GM23338 (cell line): Measurements from ENCODE around the gene RTKN2. TPM values are rescaled to one million over a fixed set of nuclear protein-coding genes. Genes with fewer than 3 reads are reported as not detected.

Source experiments
- ATAC-seq: fragments of 200-7000 bp; cut with Tn5 transposase; 3 replicates; pipeline ENCODE4 v1.9.1; 2020
- DNase-seq: peaks from one replicate; pipeline ENCODE4 v3.0.0-alpha.2; 2015; ENCODE audit warnings: low spot score
- H2AFZ ChIP-seq: fragments of 200-600 bp; sonication (generic); 2 replicates; pipeline ENCODE4 v1.8.0; 2016; ENCODE audit warnings: antibody characterized with exemption, mild to moderate bottlenecking, moderate library complexity
- H3F3A ChIP-seq: fragments of 200-600 bp; sonication (generic); replicated peaks from 2 replicates; pipeline ENCODE4 v1.8.0; 2017; ENCODE audit warnings: antibody characterized with exemption, mixed run types, low read depth
- H3K27ac ChIP-seq: fragments of 200-600 bp; sonication (generic); 2 replicates; pipeline ENCODE4 v1.6.1; 2016; ENCODE audit warnings: low read depth
- H3K27me3 ChIP-seq: fragments of 200-600 bp; sonication (generic); 2 replicates; pipeline ENCODE4 v1.8.0; 2016; ENCODE audit warnings: mild to moderate bottlenecking, mixed run types, moderate library complexity; ENCODE audit not compliant: insufficient read depth
- H3K36me3 ChIP-seq: fragments of 200-600 bp; sonication (generic); 2 replicates; pipeline ENCODE4 v1.8.0; 2016; ENCODE audit warnings: mild to moderate bottlenecking; ENCODE audit not compliant: insufficient read depth
- H3K4me1 ChIP-seq: fragments of 200-600 bp; sonication (generic); 2 replicates; pipeline ENCODE4 v1.8.0; 2016; ENCODE audit warnings: mild to moderate bottlenecking, moderate library complexity; ENCODE audit not compliant: insufficient read depth
- H3K4me2 ChIP-seq: fragments of 200-600 bp; sonication (generic); 2 replicates; pipeline ENCODE4 v1.7.1; 2017; ENCODE audit warnings: mixed run types
- H3K4me3 ChIP-seq: fragments of 200-600 bp; sonication (generic); 2 replicates; pipeline ENCODE4 v1.6.1; 2016; ENCODE audit warnings: mixed run types
- H3K79me2 ChIP-seq: fragments of 200-600 bp; sonication (generic); replicated peaks from 2 replicates; pipeline ENCODE4 v1.8.0; 2017; ENCODE audit warnings: mild to moderate bottlenecking; ENCODE audit not compliant: insufficient read depth
- H3K9me2 ChIP-seq: fragments of 200-600 bp; sonication (generic); 2 replicates; pipeline ENCODE4 v1.8.0; 2017; ENCODE audit not compliant: insufficient read depth
- H4K20me1 ChIP-seq: fragments of 200-600 bp; sonication (generic); replicated peaks from 2 replicates; pipeline ENCODE4 v1.8.0; 2017; ENCODE audit warnings: mild to moderate bottlenecking; ENCODE audit not compliant: insufficient read depth
- H3K27ac Mint-ChIP-seq: 2 replicates; pipeline ENCODE4 v1.8.0; 2020; ENCODE audit warnings: inconsistent platforms, mild to moderate bottlenecking, moderate library complexity, mixed read lengths
- H3K27me3 Mint-ChIP-seq: 3 replicates; pipeline ENCODE4 v1.8.0; 2022; ENCODE audit warnings: low read depth, mild to moderate bottlenecking, moderate library complexity, mixed read lengths, inconsistent platforms; ENCODE audit not compliant: insufficient read depth, poor library complexity
- H3K36me3 Mint-ChIP-seq: 3 replicates; pipeline ENCODE4 v1.8.0; 2021; ENCODE audit warnings: low read depth, mild to moderate bottlenecking, inconsistent platforms, moderate library complexity, mixed read lengths
- H3K4me1 Mint-ChIP-seq: 3 replicates; pipeline ENCODE4 v1.8.0; 2020; ENCODE audit warnings: mild to moderate bottlenecking, inconsistent platforms, mixed read lengths
- H3K4me3 Mint-ChIP-seq: 3 replicates; pipeline ENCODE4 v1.8.0; 2021; ENCODE audit warnings: moderate library complexity, mild to moderate bottlenecking, inconsistent platforms, mixed read lengths
- H3K9me3 Mint-ChIP-seq: 3 replicates; pipeline ENCODE4 v1.8.0; 2020; ENCODE audit warnings: moderate library complexity, mild to moderate bottlenecking, inconsistent platforms, mixed read lengths
- CREB1 ChIP-seq: fragments of 250-450 bp; sonication (Bioruptor Pico); IDR thresholded peaks from 2 replicates; pipeline ENCODE4 v1.5.0; 2020; ENCODE audit warnings: low read depth, mild to moderate bottlenecking, moderate library complexity
- EZH2 ChIP-seq: fragments of 200-600 bp; sonication (generic); IDR thresholded peaks from one replicate; pipeline ENCODE4 v1.8.0; 2017; ENCODE audit warnings: antibody characterized with exemption, mild to moderate bottlenecking, low read depth; ENCODE audit not compliant: unreplicated experiment
- EZH2phosphoT487 ChIP-seq: fragments of 200-600 bp; sonication (generic); IDR thresholded peaks from one replicate; pipeline ENCODE4 v1.8.1; 2018; ENCODE audit warnings: antibody characterized with exemption; ENCODE audit not compliant: unreplicated experiment
- JUNB ChIP-seq: IDR thresholded peaks from one replicate; pipeline ENCODE4 v1.6.1; 2016; ENCODE audit warnings: antibody characterized with exemption; ENCODE audit not compliant: unreplicated experiment
- NANOG ChIP-seq: IDR thresholded peaks from 2 replicates; pipeline ENCODE4 v1.6.1; 2016; ENCODE audit warnings: antibody characterized with exemption, borderline replicate concordance
- POLR2AphosphoS5 ChIP-seq: IDR thresholded peaks from 2 replicates; pipeline ENCODE4 v1.6.1; 2016; ENCODE audit warnings: antibody characterized with exemption, low read depth
- STAT1 ChIP-seq: IDR thresholded peaks from one replicate; pipeline ENCODE4 v1.6.1; 2016; ENCODE audit warnings: antibody characterized with exemption; ENCODE audit not compliant: unreplicated experiment
- ZNF114 ChIP-seq: fragments of 250-450 bp; sonication (Bioruptor Pico); IDR thresholded peaks from 2 replicates; pipeline ENCODE4 v1.5.0; 2020; ENCODE audit warnings: mild to moderate bottlenecking, moderate library complexity
- ZNF331 ChIP-seq: fragments of 250-450 bp; sonication (Bioruptor Pico); IDR thresholded peaks from 2 replicates; pipeline ENCODE4 v1.5.0; 2020; ENCODE audit warnings: low read depth, mild to moderate bottlenecking, moderate library complexity
- polyA plus RNA-seq: library from polyadenylated mRNA; unstranded; fragments of >200 nt; fragmentation: Nextera tagmentation; extraction: Ambion mirVana; gene quantifications from 2 replicates; pipeline ENCODE4 v1.2.1, GENCODE V29; 2016
- total RNA-seq: library from RNA; depleted of rRNA; stranded (reverse); fragments of >200 nt; shearing (Covaris generic); gene quantifications from 2 replicates; pipeline ENCODE4 v1.2.3, GENCODE V29; 2014
- TF ChIP-seq, protein P1 (sequence below): IDR thresholded peaks from 2 replicates; pipeline ENCODE4 v1.6.1; 2016; ENCODE audit warnings: antibody characterized with exemption
- TF ChIP-seq, protein P2 (sequence below): IDR thresholded peaks from one replicate; pipeline ENCODE4 v1.6.1; 2018; ENCODE audit warnings: antibody characterized with exemption; ENCODE audit not compliant: unreplicated experiment

RTKN2 gene
- total and polyA plus RNA-seq, 2 experiments from 2014 or later = 15.3 to 23.6 TPM

DNA sequence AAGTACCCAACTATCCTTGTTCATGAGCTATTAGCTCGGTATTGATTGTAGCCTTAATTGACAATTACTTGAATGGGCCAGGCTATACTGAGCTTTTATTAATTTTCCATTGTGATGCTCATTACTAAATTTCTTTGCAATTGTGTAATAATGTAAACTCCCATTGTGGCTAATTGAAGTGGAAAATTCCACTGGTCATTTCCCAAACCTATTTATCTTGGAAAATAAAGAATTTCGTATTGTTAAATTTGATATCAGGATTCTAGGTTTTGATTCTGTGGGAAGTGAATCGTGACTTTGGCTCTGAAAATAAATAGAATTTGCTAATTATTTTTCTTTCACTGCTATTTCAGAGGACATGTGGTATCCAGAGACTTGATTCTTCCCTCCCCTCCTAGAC is 111.0 kb downstream of the RTKN2 start:
- Mint-ChIP-seq H3K27me3 (no peaks in the 10 kb centered on the region), H3K9me3 (no peaks in the 10 kb centered on the region), H3K27ac (no peak overlapping the region), H3K36me3 (no peaks in the 10 kb centered on the region), H3K4me1 (peaks cover 3% of the 10 kb centered on the region; the same call in 2 of the 3 replicates), H3K4me3 (no peak overlapping the region)
- no peaks in the 10 kb centered on the region for H3K27me3 ChIP-seq
- H2AFZ ChIP-seq = no peak overlapping the region
- no peaks in the 10 kb centered on the region for H3F3A ChIP-seq
- H3K27ac ChIP-seq = no peak overlapping the region
- DNase-seq (no peak), ATAC-seq (no peak)
- H3K79me2 ChIP-seq = no peaks in the 10 kb centered on the region
- no peaks in the 10 kb centered on the region for H3K36me3 ChIP-seq
- H3K9me2 ChIP-seq = no peaks in the 10 kb centered on the region
- H3K4me1 ChIP-seq = 0 out of 2 replicates have a peak, but pooled peaks cover 6% of the 10 kb centered on the region
- no peak overlapping the region for H3K4me2 ChIP-seq
- no peak overlapping the region for H3K4me3 ChIP-seq
- no peaks in the 10 kb centered on the region for H4K20me1 ChIP-seq
- TF ChIP-seq ZNF114 (CRISPR knock-in tag) (no peak), POLR2AphosphoS5 (no peak), CREB1 (CRISPR knock-in tag) (no peak), ZNF331 (CRISPR knock-in tag) (no peak)
- TF ChIP-seq, protein P1, sequence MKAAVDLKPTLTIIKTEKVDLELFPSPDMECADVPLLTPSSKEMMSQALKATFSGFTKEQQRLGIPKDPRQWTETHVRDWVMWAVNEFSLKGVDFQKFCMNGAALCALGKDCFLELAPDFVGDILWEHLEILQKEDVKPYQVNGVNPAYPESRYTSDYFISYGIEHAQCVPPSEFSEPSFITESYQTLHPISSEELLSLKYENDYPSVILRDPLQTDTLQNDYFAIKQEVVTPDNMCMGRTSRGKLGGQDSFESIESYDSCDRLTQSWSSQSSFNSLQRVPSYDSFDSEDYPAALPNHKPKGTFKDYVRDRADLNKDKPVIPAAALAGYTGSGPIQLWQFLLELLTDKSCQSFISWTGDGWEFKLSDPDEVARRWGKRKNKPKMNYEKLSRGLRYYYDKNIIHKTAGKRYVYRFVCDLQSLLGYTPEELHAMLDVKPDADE = no peak

DNA sequence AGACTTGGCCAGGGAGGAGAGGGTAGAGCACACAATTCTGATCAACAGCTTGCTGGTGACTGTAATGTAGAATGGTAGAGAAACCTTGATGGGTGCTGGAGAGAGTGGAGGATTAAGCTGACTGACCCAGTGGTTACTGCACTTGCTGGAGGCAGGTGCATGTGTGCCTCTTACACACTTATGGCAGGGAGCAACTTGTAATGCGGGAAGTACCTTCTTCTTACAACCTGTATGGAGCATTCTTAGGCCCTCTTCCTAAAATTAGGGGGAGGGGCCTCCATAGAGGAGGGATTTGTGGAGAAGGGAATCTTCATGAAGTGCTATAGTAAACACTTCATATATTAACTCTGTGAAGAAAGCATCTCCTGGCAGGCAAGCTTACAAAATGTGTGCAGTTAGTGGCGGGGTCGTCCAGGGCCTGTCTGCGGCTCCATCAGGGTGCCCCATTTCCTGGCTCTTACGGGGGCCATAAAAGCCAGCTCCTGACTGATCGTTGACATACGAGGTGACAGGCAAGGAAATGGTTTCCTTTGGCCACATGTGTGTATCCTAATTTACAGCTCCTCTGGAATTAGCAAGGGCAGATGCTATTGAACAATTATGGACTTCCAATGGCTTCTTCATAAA is 113.5 kb downstream of the RTKN2 start:
- H4K20me1 ChIP-seq = no peaks in the 10 kb centered on the region
- Mint-ChIP-seq H3K27ac (no peak overlapping the region), H3K4me3 (no peak overlapping the region), H3K27me3 (no peaks in the 10 kb centered on the region), H3K36me3 (no peaks in the 10 kb centered on the region), H3K4me1 (no peaks in the 10 kb centered on the region), H3K9me3 (no peaks in the 10 kb centered on the region)
- H3K9me2 ChIP-seq = no peaks in the 10 kb centered on the region
- H3K27me3 ChIP-seq = no peaks in the 10 kb centered on the region
- no peak overlapping the region for H3K4me2 ChIP-seq
- no peaks in the 10 kb centered on the region for H3K79me2 ChIP-seq
- no peaks in the 10 kb centered on the region for H3F3A ChIP-seq
- H3K27ac ChIP-seq = no peak overlapping the region
- H2AFZ ChIP-seq = no peak overlapping the region
- H3K4me1 ChIP-seq = no peaks in the 10 kb centered on the region
- DNase-seq = no peak
- no peaks in the 10 kb centered on the region for H3K36me3 ChIP-seq
- no peak overlapping the region for H3K4me3 ChIP-seq
- no peak for ATAC-seq
- TF ChIP-seq EZH2 (no peak), NANOG (no peak), EZH2phosphoT487 (no peak), JUNB (no peak), ZNF331 (CRISPR knock-in tag) (no peak), CREB1 (CRISPR knock-in tag) (no peak), POLR2AphosphoS5 (no peak), ZNF114 (CRISPR knock-in tag) (no peak), STAT1 (no peak)
- TF ChIP-seq, protein P1 = no peak
- TF ChIP-seq, protein P2, sequence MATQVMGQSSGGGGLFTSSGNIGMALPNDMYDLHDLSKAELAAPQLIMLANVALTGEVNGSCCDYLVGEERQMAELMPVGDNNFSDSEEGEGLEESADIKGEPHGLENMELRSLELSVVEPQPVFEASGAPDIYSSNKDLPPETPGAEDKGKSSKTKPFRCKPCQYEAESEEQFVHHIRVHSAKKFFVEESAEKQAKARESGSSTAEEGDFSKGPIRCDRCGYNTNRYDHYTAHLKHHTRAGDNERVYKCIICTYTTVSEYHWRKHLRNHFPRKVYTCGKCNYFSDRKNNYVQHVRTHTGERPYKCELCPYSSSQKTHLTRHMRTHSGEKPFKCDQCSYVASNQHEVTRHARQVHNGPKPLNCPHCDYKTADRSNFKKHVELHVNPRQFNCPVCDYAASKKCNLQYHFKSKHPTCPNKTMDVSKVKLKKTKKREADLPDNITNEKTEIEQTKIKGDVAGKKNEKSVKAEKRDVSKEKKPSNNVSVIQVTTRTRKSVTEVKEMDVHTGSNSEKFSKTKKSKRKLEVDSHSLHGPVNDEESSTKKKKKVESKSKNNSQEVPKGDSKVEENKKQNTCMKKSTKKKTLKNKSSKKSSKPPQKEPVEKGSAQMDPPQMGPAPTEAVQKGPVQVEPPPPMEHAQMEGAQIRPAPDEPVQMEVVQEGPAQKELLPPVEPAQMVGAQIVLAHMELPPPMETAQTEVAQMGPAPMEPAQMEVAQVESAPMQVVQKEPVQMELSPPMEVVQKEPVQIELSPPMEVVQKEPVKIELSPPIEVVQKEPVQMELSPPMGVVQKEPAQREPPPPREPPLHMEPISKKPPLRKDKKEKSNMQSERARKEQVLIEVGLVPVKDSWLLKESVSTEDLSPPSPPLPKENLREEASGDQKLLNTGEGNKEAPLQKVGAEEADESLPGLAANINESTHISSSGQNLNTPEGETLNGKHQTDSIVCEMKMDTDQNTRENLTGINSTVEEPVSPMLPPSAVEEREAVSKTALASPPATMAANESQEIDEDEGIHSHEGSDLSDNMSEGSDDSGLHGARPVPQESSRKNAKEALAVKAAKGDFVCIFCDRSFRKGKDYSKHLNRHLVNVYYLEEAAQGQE = no peak
